Heart left ventricle (tissue), 13 donors: Measurements from ENCODE around the gene VKORC1L1.
A peak's percentile ranks its signal among the peaks of the same experiment; 100 is the strongest.

ENCODE experiments used
- CTCF ChIP-seq, 12 donors: fragments of 200-600 bp; sonication (generic) in 4 of 12; IDR thresholded peaks; one replicate each; pipeline versions ENCODE4 v1.5.0 to v1.8.0; 2018 to 2022; ENCODE audit warnings: antibody characterized with exemption in 12 of 12, mild to moderate bottlenecking in 5 of 12
- POLR2A ChIP-seq, 2 donors: fragments of 450-650 bp; IDR thresholded peaks; one replicate each; pipeline ENCODE4 v1.6.1; 2017; ENCODE audit warnings: antibody characterized with exemption in 2 of 2, mild to moderate bottlenecking in 2 of 2, moderate library complexity in 2 of 2
- donor health status: ischemic (EF 13 %, LVEDD 7.1; RV severe dilation, severe dysfunction).
- donor health status: DM: no; HTN: yes; CAD: no.
- donor health status: DM: no; HTN: no; CAD: no.
- donor health status: ischemic (EF 25% LVEDD 6.9; RV normal size, moderate dysfunction).
- donor health status: ischemic (EF 25% LVEDD 5.7; RV mildly dilated, moderate dysfunction).
- donor health status: ischemic (EF 35%, LVEDD 5.7; RV mildly dilated, moderate dysfunction).
- donor health status: nonischemic (EF 11% LVEDD 7.7; RV severe dilation, severe dysfunction).
- donor health status: DM: yes; HTN: yes; CAD: no.
- donor health status: PGD.
- donor health status: ischemic (EF 29% LVEDD 5.4; RV normal size, mild dysfunction).
- donor health status: nonischemic (EF 23%, LVEDD 6.1; RV moderate dilation, normal function).

- TF ChIP-seq CTCF (IDR thresholded peaks at IDR 0.05) (no peak), POLR2A (IDR thresholded peaks at IDR 0.05) (peak in 1 of 2 donors; percentile 15)
These were observed 107.8 kb downstream of the VKORC1L1 start for GRCh38 chr7:65980478-65981250.
